ENCODE data around the gene NFS1.
"Not testable (repeated sequence)": the region's sequence is repeated elsewhere in the genome, so short reads cannot be mapped to it uniquely, and the experiment has no call there.

The NFS1 gene

DNA sequence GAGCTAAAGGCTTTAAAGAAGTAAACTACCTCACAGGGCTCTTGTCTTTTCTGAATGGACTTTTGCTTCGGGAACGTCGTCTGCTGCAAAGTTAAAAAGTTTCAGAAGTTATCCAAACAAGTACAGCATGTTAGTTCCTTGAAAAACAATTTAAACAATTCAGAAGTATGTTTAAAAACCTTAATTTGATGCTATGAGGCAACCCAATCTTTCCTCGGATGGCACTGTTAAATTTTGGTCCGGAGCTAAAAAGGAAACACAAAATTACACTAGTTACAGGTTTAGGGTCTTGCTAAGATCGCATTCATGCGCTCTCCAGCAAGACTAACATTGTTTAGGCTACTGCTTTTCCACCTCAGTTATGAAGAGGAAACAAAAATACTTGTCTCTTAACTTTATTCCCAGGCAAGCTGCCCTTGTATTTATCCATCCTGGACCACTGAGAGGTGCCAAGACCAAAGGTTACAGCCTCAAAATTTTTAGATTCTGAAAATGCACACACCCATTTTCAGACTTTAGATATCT lies 30.2 kb upstream of the NFS1 start:
- DNase-seq = no peak

DNA sequence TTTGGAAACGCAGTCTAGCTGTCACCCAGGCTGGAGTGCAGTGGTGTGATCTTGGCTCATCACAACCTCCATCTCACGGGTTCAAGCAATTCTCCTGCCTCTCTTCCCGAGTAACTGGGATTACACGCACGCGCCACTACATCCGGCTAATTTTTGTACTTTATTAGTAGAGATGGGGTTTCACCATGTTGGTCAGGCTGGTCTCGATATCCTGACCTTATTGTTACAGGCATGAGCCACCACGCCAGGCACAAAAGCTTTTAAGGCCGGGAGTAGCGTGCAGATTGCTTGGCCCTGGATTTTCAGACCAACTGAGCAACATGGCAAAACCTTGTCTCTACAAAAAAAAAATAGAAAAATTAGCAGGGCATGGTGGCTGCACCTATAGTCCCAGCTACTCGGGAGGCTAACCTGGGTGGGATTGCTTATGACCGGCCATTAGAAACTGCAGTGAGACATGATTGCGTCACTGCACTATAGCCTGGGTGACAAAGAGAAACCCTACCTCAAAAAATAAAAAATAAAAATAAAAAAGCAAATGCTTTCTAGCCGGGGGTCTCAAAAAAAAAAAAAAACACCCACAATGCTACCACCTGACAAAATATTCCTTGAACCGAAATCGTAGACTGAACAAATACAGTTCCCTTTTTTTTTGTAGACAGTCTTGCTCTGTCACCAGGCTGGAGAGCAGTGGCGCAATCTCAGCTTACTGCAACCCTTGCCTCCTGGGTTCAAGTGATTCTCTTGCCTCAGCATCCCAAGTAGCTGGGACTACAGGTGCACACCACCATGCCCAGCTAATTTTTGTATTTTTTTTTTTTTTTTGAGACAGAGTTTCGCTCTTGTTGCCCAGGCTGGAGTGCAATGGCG lies 27.9 kb upstream of the NFS1 start:
- no peak for DNase-seq

DNA sequence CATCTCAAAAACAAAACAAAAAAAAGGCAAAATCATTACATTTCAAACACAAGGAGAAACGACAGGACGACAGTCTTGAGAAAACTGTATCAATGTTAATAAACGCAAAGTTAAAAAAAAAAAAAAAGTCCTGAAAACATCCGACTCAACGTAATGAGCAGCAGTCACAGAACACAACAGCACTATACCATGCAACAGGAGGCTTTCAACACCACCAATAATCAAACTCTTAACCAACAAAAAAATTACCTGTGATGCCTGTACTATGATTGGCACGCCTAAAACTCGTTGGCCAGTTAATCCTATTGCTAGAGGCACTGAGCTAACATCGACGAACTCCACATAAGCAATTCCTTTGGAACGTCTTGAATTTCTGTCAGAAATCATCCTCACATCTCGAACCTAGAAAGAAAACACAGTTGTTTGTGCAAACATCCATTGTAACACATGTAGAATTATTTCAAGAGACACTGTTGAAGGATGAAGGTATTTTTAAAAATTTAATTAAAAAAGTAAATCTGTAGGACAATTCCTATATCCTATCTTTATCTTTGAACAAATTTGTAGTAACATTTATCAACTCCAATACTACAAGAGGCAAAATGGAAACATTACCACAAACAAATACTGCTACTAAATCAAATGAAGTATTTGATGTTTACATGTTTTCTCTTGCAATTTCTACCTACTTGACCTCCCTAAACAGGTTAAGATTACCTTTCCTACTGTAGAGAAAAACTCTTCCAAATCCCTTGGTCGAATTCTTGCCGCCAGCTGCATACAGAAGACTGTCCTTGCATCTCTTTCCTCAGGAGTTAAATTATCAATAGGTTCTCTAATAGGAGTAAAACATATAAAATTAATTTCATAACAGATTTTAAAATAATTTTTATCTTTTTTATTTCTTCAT lies 25.4 kb upstream of the NFS1 start:
- DNase-seq = no peak

DNA sequence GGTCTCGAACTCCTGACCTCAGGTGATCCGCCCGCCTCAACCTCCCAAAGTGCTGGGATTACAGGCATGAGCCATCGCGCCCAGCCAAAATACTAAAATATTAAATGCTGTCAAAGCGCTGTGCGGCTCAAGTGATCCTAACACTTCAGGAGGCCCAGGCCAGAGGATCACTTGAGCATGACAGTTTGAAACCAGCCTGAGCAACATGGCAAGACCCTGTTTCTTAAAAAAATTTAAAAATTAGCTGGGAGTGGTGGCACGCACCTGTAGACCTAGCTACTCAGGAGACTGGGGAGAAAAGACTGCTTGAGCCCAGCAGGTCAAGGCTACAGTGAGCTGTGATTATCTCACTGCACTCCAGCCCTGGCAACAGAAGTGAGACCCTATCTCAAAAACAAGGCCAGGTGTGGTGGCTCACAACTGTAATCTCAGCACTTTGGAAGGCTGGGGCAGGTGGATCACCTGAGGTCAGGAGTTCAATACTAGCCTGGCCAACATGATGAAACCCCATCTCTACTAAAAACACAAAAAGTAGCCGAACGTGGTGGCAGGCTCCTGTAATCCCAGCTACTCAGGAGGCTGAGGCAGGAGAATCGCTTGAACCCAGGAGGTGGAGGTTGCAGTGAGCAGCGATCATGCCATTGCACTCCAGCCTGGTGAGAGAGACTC lies 24.6 kb upstream of the NFS1 start:
- DNase-seq = not testable (repeated sequence)

DNA sequence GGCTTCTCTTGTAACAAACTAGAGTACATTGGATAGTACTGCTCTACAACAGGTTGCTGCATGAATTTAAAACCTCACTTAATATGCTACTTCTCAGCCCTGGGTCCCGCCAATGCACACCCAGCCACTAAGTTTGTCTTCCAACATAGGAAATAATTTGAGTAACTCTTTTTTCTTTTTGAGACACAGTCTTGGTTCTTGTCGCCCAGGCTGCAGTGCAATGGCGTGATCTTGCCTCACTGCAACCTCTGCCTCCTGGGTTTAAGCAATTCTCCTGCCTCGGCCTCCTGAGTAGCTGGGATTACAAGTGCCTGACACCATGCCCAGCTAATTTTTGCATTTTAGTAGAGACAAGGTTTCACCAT lies 24.1 kb upstream of the NFS1 start:
- not testable (repeated sequence) for DNase-seq

DNA sequence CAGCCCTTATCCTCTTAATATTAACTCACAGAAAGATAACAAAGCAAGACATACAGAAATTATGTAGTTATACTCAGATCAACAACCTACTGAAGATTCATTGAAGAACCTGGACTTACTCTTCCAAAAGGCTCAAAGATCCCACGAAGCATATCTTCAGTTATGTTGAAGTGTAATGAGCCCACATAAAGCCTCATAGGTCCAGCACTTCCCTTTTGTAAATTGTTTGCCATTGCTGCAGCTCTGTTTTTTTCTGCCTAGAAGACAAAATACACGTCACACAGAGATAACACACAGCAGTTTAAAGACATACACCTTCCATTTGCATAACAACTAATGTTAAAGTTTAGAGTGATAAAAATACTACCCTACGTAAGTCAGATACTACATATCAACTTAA lies 22.5 kb upstream of the NFS1 start:
- no peak for DNase-seq

DNA sequence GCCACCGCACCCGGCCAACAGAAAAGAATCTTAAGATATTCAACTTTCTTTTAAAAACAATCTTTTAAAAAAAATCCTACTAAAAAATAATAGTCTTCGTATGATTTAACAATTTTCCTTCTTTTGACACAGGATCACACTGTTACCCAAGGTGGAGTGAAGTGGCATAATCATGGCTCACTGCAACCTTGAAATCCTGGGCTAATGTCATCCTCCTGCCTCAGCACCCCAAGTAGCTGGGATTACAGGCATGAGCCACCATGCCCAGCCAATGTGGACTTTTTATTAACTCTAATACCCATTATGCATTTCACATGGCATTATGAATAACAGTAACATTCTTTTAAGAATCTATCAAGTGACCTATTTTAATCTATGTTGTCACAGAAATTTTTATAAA lies 22.1 kb upstream of the NFS1 start:
- no peak for DNase-seq

DNA sequence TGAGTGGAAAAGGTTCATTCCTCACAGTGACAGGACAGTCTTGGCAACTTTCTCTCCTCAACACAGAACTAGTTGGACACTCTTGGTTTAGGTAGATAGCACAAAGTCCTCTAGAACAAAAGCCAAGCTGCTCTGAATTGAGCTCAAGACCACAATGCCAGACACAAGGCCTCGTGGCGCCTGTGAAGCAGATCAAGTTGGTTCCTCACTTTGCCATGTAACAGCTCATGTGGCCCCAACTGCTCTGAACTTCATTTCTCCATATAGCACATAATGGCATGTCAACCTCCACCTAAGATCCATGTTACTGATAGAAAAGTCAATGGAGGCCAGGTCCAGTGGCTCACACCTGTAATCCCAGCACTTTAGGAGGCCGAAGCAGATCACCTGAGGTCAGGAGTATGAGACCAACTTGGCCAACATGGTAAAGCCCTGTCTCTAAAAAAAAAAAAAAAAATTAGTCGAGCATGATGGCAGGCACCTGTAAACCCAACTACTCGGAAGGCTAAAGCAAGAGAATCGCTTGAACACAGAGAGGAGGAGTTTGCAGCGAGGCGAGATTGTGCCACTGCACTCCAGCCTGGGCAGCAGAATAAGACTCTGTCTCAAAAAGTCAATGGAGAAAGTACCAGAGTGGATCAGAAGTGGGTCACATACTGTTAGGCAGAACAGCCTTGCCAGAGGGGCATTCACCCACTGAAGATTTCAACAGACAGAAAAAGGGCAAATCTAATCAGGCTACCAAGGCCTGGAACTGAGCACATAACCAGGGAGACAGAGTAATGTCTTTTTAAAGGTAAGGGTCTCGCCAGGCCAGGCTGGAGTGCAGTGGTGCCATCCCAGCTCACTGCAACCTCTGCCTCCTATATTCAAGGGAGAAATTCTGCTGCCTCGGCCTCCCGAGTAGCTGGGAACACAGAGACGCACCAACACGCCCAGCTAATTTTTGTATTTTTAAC lies 21.3 kb upstream of the NFS1 start:
- DNase-seq = no peak

DNA sequence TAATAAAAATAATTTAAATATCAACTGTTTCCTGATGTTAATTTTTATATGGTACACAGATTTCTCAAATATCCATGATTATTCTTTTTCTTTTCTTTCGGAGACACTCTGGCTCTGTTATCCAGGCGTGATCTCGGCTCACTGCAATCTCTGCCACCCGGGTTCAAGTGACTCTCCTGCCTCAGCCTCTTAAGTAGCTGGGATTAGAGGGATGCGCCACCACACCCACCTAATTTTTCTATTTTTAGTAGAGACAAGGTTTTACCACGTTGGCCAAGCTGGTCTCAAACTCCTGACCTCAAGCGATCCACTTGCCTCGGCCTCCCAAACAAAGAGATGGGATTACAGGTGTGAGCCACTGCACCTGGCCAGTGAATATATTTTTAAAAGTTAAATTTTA lies 20.6 kb upstream of the NFS1 start:
- DNase-seq = no peak

DNA sequence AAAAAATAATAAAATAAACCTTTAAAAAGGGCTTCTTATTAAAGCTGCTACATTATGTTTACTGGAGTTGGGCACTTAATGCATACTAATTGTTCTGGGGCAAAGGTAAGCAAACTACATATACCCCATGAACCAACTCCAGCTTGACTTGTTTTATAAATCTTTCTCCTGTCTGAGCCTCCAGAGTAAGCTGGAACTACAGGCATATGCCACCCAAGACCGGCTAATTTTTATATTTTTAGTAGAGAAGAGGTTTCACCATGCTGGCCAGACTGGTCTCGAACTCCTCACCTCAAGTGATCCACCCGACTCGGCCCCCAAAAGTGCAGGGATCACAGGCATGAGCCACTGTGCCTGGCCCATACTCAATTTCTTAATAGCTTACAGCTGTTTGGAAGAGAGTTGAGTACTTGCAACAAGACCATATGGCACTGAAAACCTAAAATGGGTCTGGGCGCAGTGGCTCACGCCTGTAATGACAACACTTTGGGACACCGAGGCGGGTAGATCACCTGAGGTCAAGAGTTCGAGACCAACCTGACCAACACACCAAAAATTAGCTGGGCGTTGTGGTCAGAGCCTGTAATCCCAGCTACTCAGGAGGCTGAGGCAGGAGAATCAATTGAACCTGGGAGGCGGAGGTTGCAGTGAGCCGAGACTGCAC lies 20.0 kb upstream of the NFS1 start:
- no peak for DNase-seq

DNA sequence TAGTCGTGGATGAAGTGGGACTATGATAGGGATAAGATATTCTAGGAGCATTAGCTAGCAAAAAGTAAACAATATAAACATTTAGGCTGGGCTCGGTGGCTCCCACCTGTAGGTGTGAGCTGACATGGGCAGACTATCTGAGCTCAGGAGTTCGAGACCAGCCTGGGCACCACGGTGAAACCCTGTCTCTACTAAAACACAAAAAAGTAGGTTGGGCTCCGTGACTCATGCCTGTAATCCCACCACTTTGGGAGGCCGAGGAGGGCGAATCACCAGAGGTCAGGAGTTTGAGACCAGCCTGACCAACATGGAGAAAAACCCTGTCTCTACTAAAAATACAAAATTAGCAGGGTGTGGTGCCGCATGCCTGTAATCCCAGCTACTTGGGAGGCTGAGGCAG lies 19.2 kb upstream of the NFS1 start:
- DNase-seq = not testable (repeated sequence)

DNA sequence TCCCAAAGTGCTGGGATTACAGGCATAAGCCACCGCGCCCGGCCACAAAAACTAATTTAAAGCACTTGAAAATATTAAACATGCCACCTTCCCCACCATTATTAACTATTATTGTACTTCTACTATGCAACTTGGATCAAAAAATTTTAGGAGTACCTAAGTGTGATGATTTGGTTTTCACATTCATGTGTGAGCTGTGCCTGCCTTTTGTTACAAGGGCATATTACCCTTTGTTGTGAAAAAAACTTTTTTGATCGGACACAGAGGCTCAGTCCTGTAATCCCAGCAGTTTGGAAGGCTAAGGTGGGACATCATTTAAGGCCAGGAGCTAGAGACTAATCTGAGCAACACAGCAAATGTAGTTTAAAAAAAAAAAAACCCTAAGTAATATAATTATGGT lies 17.2 kb upstream of the NFS1 start:
- DNase-seq = no peak

DNA sequence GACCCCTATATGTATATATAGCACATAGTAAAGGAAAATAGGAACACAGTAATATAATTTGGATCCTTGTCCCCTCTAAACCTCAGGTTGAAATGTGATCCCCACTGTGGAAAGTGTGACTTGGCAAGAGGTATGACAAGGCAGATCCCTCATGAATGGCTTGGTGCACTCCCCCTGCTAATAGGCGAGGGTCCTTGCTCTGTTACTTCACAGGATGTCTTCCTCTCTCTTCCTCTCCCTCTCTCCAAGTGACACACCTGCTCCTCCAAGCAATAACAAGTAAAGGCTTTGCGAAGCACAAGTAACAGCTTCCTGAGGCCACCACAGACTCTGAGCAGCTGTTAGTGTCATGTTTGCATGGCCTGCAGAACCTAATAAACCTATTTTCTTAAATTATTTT lies 16.5 kb upstream of the NFS1 start:
- no peak for DNase-seq

DNA sequence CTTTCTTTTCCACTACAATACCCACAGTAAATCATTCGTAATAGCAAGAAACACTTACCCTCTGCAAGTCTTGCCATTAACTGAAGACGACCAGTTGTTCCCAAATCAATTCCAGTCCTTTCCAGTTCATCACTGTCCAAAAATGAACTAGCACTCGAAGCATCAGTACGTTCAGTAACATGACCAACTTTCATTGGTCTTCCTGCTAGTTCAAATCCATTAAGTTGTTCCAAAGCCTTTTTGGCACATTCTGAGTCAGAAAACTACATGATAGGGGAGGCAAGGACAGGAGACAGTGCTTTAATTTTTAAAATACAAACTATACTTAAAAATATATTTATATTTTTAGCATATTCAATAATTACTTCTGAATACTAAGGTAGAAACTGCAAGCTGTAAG lies 15.0 kb upstream of the NFS1 start:
- no peak for DNase-seq

DNA sequence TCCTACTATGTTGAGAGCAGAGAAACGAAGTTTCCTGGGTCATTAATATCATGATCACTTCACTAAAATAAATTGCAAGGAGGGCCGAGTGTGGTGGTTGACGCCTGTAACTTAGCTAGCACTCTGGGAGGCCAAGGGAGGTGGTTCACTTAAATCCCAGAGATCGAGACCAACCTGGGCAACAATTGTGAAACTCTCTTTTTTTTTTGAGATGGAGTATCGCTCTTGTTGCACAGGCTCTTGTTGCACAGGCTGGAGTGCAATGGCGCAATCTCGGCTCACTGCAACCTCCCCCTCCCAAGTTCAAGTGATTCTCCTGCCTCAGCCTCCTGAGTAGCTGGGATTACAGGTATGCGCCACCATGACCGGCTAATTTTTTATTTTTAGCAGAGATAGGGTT lies 14.0 kb upstream of the NFS1 start:
- DNase-seq = not testable (repeated sequence)

DNA sequence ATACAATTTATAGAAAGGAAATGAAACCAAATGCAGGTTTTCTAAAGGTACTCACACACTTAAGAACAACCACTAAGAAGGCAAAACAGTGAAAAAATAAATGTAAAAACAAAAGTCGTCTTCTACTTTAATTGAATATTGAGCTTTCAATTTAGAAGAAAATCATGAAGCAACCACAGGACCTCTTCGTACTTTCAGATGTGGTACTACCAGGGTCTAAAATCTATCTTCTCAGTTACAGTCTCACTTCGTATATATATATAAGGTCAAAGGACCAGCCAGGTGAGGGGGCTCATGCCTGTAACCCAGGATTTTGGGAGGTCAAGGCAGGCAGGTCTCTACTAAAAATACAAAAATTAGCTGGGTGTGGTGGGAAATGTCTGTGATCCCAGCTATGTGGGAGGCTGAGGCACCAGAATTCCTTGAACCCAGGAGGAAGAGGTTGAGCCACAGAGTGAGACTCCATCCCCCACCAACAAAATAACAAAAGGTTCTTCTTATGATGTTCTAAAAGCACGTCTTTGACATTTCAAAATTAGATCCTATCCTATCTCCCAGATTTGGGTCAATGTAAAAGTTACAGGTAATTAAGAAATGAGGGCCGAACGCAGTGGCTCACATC lies 12.5 kb upstream of the NFS1 start:
- no peak for DNase-seq

DNA sequence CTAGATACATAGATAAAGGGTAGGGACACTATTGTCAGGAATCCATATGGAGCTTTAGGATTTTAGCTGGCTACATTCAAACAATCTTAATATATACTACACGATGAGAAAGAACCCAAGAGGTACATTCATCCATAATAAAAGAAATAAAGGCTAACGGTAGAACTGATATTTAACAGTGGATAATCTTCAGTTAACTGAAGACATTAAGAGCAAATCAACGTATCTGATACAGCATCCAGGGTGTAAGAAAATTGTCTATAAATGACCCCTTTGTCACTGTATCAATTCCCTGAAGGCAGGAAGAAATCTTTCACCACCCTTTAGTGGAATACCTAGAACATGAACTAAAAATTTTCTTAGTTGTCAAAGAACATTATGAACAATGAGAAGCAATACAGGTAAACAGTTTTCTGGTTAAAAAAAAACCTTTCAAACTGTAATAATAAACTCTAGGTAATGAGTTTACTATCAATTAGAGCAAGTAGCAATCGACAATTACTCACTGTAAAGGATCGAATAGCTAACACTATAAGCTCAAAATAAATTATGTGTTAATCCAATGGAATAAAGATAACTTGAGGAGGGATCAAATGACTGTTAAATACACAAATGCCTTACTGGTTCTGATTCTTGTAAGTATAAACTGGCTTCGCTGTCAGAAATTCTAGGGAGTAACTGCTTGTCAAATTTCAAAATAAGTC lies 11.9 kb upstream of the NFS1 start:
- no peak for DNase-seq

DNA sequence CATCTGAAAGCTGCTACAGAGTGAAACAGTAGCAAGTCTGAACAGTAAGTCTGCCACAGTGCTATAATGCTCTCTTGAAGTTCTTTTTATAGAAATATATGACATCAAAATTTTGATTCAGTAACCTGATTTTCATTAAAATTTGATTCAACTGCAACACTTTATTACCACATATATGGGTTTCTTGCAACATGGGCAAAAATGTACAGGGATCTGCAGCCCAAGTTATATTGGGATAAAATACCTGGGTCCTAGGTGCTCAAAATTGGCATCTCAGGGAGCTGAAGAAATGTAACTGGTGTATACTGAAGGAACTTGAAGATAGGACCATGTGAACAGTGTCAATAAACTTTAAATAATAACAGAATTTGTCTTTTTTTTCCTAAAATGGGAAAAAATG lies 10.9 kb upstream of the NFS1 start:
- DNase-seq = no peak

DNA sequence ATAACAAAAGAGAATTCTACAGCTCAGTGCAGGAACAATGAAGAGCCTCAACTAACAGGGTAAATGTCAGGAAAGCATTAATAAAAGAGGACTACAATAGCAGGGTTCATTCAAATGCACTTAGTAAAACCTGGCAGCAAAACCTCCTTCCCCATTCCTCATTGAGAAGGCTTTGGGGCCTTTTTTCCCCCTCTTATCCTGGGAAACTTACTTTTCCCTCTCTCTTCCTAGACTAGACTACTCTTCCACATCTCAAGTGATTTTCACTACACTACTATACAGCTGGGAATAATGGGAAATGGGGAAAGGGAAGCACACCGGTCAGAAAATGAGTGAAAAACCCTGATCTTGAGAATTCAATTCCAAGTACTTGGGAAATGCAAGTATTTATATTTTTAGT lies 10.1 kb upstream of the NFS1 start:
- DNase-seq = no peak

DNA sequence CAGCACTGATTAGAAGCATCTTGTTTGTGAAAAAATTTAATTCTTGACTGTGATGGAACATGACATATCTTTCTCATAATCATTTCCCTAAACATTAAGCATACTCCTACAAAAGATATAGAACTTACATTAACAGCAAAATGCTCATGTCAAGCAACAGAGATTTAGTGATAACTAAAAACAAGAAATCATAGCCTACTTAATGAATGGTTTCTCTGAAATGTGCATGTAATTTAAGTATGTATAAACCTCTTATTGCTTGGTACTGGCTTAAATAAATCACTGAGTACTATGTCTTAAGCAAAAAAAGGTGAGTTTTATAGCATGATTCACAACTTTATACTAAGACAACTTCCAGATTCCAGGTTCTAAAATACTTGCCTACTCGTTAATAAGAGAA lies 9.3 kb upstream of the NFS1 start:
- no peak for DNase-seq

Data from CD4-positive, alpha-beta T cell treated with Interleukin-10 for 1 hour (primary cell).